GM06990 (cell line): ENCODE results near the gene NLRC3.

Experiments
- DNase-seq: peaks from one replicate; pipeline ENCODE4 v3.0.0-alpha.2; 2011; ENCODE audit not compliant: insufficient read length; ENCODE audit errors: extremely low read depth
- H3K27me3 ChIP-seq: replicated peaks from 2 replicates; pipeline ENCODE4 v1.6.0; 2011; ENCODE audit warnings: low read length; ENCODE audit not compliant: control insufficient read depth, insufficient read depth
- H3K36me3 ChIP-seq: 2 replicates; pipeline ENCODE4 v1.5.1; 2011; ENCODE audit warnings: low read length; ENCODE audit not compliant: control insufficient read depth, insufficient read depth
- H3K4me3 ChIP-seq: replicated peaks from 2 replicates; pipeline ENCODE4 v1.5.1; 2011; ENCODE audit warnings: low read depth, mild to moderate bottlenecking, control low read depth, low read length
- CTCF ChIP-seq: IDR thresholded peaks from 2 replicates; pipeline ENCODE4 v1.5.1; 2011; ENCODE audit warnings: low read length, control low read depth, mild to moderate bottlenecking, inconsistent platforms; ENCODE audit not compliant: insufficient read depth, poor library complexity, severe bottlenecking

NLRC3 gene

GRCh38 chr16:3577302-3577752 is at the start of gene NLRC3:
NLRC3 (minus strand) TSS chr16:3577403; CDS start chr16:3565036, 12,367 bp downstream.
- TF ChIP-seq CTCF: no peak
- peak within 1 kb of the TSS; percentile 84 for H3K4me3 ChIP-seq
- DNase-seq: peak; percentile 62

GRCh38 chr16:3625911-3626732 is 48.9 kb upstream of the NLRC3 start:
- peak; percentile 19 for TF ChIP-seq CTCF
- H3K27me3 ChIP-seq: no peaks in the 10 kb centered on the region
- DNase-seq: peak; percentile 62
- H3K36me3 ChIP-seq: no peaks in the 10 kb centered on the region
- no peak overlapping the region for H3K4me3 ChIP-seq

More at GRCh38 chr16:3577302-3577752, at the start of gene NLRC3:
- no peaks in the 10 kb centered on the region for H3K27me3 ChIP-seq
- peaks cover under 1% of the 10 kb centered on the region; the same call in 1 of the 2 replicates for H3K36me3 ChIP-seq

- TF ChIP-seq CTCF: no peak
- H3K36me3 ChIP-seq: no peaks in the 10 kb centered on the region
- H3K27me3 ChIP-seq: no peaks in the 10 kb centered on the region
- DNase-seq: no peak
- no peak overlapping the region for H3K4me3 ChIP-seq
These were observed 48.1 kb upstream of the NLRC3 start for GRCh38 chr16:3625331-3625730.

GRCh38 chr16:3623642-3624041 is 46.4 kb upstream of the NLRC3 start:
- no peak for TF ChIP-seq CTCF
- Histone ChIP-seq H3K4me3 (0 out of 2 replicates have a peak overlapping the region, but pooled peaks have one; percentile 18), H3K36me3 (no peaks in the 10 kb centered on the region), H3K27me3 (no peaks in the 10 kb centered on the region)
- no peak for DNase-seq

- H3K36me3 ChIP-seq: peaks cover 1% of the 10 kb centered on the region
- DNase-seq: no peak
- TF ChIP-seq CTCF: no peak
- no peak overlapping the region for H3K4me3 ChIP-seq
- H3K27me3 ChIP-seq: no peaks in the 10 kb centered on the region
These were observed 41.6 kb upstream of the NLRC3 start for GRCh38 chr16:3618769-3619141.
